Breast epithelium (tissue), 4 donors: Measurements from ENCODE around the gene KLHL40. TPM values are rescaled to one million over a fixed set of nuclear protein-coding genes. Genes with fewer than 3 reads are reported as not detected.
A peak's percentile ranks its signal among the peaks of the same experiment; 100 is the strongest.

ENCODE experiments used
- DNase-seq, 2 donors: peaks; one replicate each; pipeline ENCODE4 v3.0.0-alpha.2; 2019; ENCODE audit warnings: low spot score in 2 of 2
- H3K27ac ChIP-seq, 2 donors: fragments of 200-600 bp; sonication (generic) in 1 of 2; one replicate each; pipeline ENCODE4 v1.5.1; 2016 to 2019; ENCODE audit warnings: mild to moderate bottlenecking in 1 of 2
- H3K27me3 ChIP-seq, 2 donors: fragments of 200-600 bp; sonication (generic) in 1 of 2; one replicate each; pipeline versions ENCODE4 v1.5.1 to v1.6.0; 2017 to 2019; ENCODE audit warnings: control low read depth in 1 of 2, mild to moderate bottlenecking in 1 of 2
- H3K36me3 ChIP-seq: fragments of 200-600 bp; one replicate; pipeline ENCODE4 v1.5.1; 2019
- H3K4me1 ChIP-seq, 2 donors: fragments of 200-600 bp; sonication (generic); one replicate each; pipeline ENCODE4 v1.5.1; 2016 to 2019; ENCODE audit warnings: control low read depth in 1 of 2
- H3K4me3 ChIP-seq, 3 donors: fragments of 200-600 bp; sonication (generic); 1 replicate in 2 of 3; 2 replicates in 1 of 3; pipeline ENCODE4 v1.5.1; 2016 to 2019; ENCODE audit warnings: mild to moderate bottlenecking in 3 of 3, moderate library complexity in 2 of 3
- H3K9me3 ChIP-seq, 2 donors: fragments of 200-600 bp; sonication (generic) in 1 of 2; one replicate each; pipeline ENCODE4 v1.5.1; 2016 to 2019; ENCODE audit warnings: control low read depth in 1 of 2
- POLR2A ChIP-seq: fragments of 450-650 bp; IDR thresholded peaks from one replicate; pipeline ENCODE4 v1.6.1; 2016; ENCODE audit warnings: antibody characterized with exemption, mild to moderate bottlenecking, moderate library complexity
- POLR2AphosphoS5 ChIP-seq, 3 donors: sonication (generic); formaldehyde crosslinking; IDR thresholded peaks; one replicate each; pipeline ENCODE4 v1.6.1; 2017; ENCODE audit warnings: antibody characterized with exemption in 3 of 3
- intact Hi-C: fragments of 100-400 bp; cut with DNase I; formaldehyde crosslinking; loops from one replicate; pipeline ENCODE4 v1.15.1; 2023; ENCODE audit warnings: low total_unique reads
- total RNA-seq, 3 donors: library from RNA; depleted of rRNA; stranded (reverse); fragments of >200 nt; gene quantifications; one replicate each; pipeline ENCODE4 v1.1.0, GENCODE V29; 2016
- TF ChIP-seq, protein P1 (sequence below), 3 donors: fragments of 450-650 bp; IDR thresholded peaks; one replicate each; pipeline ENCODE4 v1.5.1; 2016 to 2017; ENCODE audit warnings: antibody characterized with exemption in 3 of 3, mild to moderate bottlenecking in 3 of 3, moderate library complexity in 3 of 3

The KLHL40 gene
- total RNA-seq, 3 donors from 2014 or later = not detected

DNA sequence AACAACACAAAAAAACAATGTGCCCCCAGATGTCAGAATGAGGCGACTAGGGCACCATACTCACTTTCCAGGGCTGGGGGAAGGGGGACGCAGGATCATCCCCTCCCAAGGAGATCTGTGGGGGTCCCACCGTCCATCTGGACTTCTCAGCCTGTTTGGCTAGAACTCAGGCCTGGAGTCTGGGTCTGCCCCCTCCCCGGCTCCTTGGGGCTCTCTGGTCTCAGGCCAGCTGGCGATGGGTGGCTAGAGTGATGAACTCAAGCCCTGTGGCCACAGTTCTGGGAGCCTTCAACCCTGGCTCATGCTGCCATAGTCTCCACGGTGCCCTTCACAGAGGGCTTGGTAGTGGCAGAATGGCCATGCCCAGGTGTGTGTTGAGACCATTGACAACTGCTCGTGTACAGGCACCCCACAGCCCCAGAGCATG, 18.2 kb upstream of the KLHL40 start:
- no peak for DNase-seq
- Histone ChIP-seq H3K4me1 (no peaks in the 10 kb centered on the region), H3K27me3 (no peaks in the 10 kb centered on the region), H3K27ac (no peak overlapping the region), H3K36me3 (no peaks in the 10 kb centered on the region), H3K4me3 (no peak overlapping the region), H3K9me3 (no peaks in the 10 kb centered on the region)
- TF ChIP-seq POLR2AphosphoS5 (IDR thresholded peaks at IDR 0.05) (peak in 1 of 3 donors; percentile 12), POLR2A (no peak)
- TF ChIP-seq, protein P1, sequence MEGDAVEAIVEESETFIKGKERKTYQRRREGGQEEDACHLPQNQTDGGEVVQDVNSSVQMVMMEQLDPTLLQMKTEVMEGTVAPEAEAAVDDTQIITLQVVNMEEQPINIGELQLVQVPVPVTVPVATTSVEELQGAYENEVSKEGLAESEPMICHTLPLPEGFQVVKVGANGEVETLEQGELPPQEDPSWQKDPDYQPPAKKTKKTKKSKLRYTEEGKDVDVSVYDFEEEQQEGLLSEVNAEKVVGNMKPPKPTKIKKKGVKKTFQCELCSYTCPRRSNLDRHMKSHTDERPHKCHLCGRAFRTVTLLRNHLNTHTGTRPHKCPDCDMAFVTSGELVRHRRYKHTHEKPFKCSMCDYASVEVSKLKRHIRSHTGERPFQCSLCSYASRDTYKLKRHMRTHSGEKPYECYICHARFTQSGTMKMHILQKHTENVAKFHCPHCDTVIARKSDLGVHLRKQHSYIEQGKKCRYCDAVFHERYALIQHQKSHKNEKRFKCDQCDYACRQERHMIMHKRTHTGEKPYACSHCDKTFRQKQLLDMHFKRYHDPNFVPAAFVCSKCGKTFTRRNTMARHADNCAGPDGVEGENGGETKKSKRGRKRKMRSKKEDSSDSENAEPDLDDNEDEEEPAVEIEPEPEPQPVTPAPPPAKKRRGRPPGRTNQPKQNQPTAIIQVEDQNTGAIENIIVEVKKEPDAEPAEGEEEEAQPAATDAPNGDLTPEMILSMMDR (IDR thresholded peaks at IDR 0.05) = no peak
- intact Hi-C loops = no loop called here

DNA sequence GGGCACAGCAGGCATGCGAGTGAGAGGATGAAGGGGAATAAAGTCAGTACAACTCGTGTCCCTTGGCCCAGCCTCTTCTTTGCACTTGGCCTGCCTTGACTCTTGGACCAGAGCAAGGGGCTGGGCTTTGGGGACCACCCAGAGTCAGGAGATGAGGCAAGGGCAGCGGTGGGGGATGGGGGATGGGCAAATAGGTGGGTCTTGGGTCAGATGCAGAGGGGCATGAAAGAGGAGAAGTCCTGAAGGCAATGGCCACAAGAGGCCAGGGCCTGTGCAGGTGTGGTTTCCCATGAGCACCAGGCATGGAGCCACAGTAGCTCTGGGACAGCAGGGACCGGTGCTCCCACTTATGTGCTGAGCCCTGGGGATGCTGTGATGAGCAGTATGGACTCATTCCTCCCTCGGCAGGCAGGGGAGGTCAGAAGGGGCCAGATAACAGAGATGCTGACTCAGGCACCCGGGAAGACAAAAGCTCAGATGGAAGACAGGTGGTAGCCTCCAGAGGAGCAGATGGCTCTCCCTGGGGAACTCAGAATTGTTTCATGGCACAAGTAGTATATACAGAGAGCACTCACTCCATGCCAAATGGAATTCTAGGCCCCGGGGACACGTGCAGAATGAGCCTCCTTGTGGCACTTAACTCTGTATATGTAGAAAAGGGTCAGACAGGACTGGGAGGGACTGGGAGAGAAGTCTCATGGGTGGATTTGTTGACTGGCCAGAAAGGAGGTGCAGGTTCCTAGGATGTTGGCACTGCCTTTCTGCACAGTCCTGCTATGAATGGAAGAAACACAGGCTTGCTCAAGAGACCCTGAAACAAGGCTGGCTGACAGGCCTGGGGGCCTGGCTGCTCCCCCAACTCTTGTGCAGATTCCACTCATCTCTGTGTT, 17.6 kb upstream of the KLHL40 start:
- intact Hi-C loops = no loop called here
- Histone ChIP-seq H3K4me1 (no peaks in the 10 kb centered on the region), H3K36me3 (no peaks in the 10 kb centered on the region), H3K27me3 (no peaks in the 10 kb centered on the region), H3K27ac (no peak overlapping the region), H3K4me3 (no peak overlapping the region), H3K9me3 (no peaks in the 10 kb centered on the region)
- DNase-seq = no peak
- no peak for TF ChIP-seq POLR2A
- TF ChIP-seq POLR2AphosphoS5 (IDR thresholded peaks at IDR 0.05) = no peak
- TF ChIP-seq, protein P1 (IDR thresholded peaks at IDR 0.05) = no peak

DNA sequence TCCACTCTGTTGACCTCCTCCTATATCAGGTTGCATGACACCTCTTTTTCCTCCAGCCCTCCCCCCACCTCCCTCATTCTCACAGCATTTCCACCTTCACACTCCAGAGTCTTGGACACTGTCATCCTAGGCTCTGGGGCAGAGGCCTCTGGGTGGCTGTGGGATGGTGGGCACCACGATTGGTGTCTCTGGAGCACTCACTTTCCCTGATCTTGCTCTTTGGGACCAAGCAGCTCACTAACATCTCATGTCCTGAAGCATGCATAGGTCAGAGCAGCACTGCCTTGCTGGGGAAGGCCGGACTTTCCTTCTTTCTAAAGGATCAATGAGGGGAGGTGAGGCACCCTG, 16.9 kb upstream of the KLHL40 start:
- H3K27me3 ChIP-seq = no peaks in the 10 kb centered on the region
- no peak overlapping the region for H3K27ac ChIP-seq
- intact Hi-C loops = no loop called here
- DNase-seq = no peak
- TF ChIP-seq POLR2AphosphoS5 (IDR thresholded peaks at IDR 0.05) (no peak), POLR2A (no peak)
- TF ChIP-seq, protein P1 (IDR thresholded peaks at IDR 0.05) = no peak
- no peak overlapping the region for H3K4me3 ChIP-seq
- H3K4me1 ChIP-seq = no peaks in the 10 kb centered on the region
- no peaks in the 10 kb centered on the region for H3K9me3 ChIP-seq
- H3K36me3 ChIP-seq = no peaks in the 10 kb centered on the region

DNA sequence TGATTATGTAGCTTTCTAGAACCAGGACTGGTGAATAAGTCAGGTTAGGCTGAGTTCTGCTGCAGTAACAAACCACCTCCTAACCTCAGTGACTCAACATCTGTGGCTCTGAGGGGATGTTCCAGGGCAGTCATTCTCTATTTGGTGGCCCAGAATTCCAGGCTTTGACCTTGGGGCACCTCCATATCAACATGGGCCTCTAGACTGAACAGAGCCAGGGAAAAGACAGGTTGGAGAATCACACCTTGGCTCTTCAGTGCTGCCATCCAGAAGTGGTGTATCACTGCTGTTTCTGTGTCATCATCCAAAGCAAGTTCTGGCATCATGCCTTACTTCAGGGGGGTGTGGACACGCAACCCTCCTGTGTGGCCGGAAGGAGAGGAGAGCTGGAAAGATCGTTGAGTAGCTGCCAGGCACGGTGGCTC, 16.5 kb upstream of the KLHL40 start:
- Histone ChIP-seq H3K36me3 (no peaks in the 10 kb centered on the region), H3K4me1 (no peaks in the 10 kb centered on the region), H3K4me3 (no peak overlapping the region), H3K9me3 (no peaks in the 10 kb centered on the region), H3K27ac (no peak overlapping the region), H3K27me3 (no peaks in the 10 kb centered on the region)
- DNase-seq = no peak
- intact Hi-C loops = no loop called here
- TF ChIP-seq, protein P1 (IDR thresholded peaks at IDR 0.05) = no peak
- no peak for TF ChIP-seq POLR2A
- no peak for TF ChIP-seq POLR2AphosphoS5 (IDR thresholded peaks at IDR 0.05)

DNA sequence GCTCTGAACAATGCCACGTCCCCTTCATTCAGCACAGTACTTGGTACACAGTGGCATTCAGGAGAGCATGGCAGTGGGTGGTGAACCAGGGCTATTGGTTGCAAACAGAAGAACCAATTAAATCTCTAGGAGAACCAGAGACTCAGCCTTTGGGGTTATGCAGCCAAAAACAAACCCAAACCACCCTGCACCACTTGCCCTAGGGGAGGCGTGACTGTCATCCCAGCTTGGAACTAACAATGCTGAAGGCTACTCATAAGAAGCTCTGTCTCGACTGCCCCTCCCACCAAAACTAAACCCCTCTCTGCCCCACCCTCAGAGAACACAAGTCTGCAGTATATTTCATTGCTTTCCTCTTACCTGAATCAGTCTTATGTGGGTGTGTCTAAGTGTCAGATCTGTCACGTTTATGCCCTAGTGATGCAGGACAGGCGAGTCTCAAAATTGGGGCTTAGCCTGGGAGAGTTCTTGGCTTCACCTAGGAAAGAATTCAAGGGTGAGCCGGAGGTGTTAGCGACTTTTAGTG, 15.2 kb upstream of the KLHL40 start:
- Histone ChIP-seq H3K9me3 (no peaks in the 10 kb centered on the region), H3K27ac (no peak overlapping the region), H3K36me3 (no peaks in the 10 kb centered on the region), H3K4me1 (no peaks in the 10 kb centered on the region), H3K27me3 (no peaks in the 10 kb centered on the region), H3K4me3 (no peak overlapping the region)
- DNase-seq = no peak
- intact Hi-C loops = loop anchor here (2.0 kb wide), 1 partner anchor 57 kb away; no protein-coding TSS in a partner anchor
- TF ChIP-seq POLR2AphosphoS5 (IDR thresholded peaks at IDR 0.05) = no peak
- TF ChIP-seq, protein P1 (IDR thresholded peaks at IDR 0.05) = no peak
- no peak for TF ChIP-seq POLR2A
